HG03571 (cell line): Measurements from ENCODE around the gene MRPS23.
"Not testable (repeated sequence)": the region's sequence is repeated elsewhere in the genome, so short reads cannot be mapped to it uniquely, and the experiment has no call there.

ENCODE experiments used
- ATAC-seq: cut with Tn5 transposase; IDR thresholded peaks from one replicate; pipeline ENCODE4 v1.9.1; 2021; ENCODE audit not compliant: unreplicated experiment

MRPS23 gene

GRCh38 chr17:57864273-57864672, 14.4 kb upstream of the MRPS23 start:
- no peak for ATAC-seq

DNA sequence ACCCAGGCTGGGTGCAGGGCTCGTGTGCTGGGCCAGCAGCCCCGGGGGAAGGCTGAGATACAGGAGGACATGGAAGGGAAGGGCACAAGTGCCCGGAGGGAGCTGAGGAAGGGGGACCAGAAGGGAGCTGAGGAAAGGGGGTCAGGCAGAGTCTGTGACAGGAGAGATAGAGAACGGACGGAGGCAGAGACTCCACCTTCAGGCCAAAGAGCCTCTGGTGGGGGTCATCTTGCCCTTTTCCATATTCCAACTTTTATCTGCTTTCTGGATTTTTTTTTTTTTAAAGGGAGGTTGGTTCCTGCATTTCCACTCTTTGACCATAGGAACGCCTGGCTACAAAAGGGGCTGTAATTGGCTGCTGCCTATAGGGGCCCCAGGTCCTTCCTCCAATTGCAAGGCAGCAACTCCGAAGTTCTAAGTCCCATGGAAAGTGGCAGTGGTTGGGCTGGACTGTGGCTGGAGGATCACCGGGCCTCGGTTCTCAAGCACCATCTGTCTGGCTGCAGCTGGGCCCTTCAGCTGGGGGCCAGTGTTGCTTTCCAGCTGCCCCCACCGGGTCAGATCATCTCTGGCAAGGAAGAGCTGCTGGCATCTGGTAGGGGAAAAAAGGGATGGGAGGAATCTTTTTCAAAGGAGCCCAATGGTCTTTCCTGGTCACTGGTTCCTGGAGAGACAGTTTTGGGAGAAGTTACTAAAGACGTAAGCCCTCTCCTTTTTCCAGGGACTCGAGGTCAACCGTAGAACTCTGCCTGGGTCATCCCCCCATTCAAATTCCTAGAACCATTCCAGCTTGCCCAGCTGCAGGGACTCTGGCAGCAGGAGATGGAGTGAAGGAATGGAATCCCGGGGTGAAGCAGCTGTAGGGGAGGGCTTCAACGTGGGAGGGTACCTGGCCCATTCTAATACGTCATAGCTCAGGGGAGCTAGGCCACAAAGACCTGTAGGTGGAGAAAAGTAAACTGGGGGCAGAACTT, 13.1 kb upstream of the MRPS23 start:
- ATAC-seq, result no peak

DNA sequence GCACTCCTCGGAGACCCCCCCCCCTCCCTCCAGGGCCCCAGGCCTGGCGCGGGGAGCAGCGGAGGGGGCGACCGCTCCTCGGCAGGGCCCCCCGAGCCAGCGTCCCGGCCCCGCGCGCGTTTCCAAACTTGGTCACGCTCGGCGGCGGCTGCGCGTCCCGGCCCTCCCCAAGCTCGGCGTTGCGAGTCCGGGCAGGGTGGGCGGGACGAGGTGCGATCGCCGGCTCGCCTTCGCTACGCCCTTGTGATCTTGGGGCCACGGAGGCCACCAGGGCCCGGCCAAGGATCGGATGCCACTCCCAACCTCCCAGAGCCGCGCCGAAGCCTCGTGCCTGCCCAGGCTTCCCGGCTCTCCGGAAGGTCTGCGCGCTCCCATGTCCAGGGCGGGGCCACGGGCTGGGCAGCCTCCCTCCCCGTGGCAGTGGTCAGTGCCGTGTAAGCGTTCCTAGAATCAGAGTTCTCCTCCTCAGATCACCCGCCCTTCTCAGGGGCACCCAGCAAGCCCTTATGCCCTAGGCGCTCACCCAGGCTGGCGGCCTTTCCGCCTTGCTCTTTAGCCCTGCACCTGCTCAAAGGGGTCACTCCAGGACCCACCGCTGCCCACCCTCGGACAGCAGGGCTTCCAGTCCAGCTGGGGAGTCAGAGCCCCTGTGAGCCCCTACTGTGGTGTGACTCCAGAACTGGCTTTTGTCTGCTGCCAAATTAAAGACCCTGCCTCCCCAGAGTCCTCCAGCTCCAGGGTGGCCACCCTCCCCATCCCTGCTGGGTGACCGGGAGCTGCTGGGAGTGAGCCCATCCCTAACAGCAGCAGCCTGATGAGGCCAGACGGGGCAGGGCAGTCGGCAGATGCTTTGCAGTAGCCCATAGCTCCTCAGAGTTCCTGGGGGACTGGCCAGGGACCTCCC, 12.2 kb upstream of the MRPS23 start:
- no peak for ATAC-seq

DNA sequence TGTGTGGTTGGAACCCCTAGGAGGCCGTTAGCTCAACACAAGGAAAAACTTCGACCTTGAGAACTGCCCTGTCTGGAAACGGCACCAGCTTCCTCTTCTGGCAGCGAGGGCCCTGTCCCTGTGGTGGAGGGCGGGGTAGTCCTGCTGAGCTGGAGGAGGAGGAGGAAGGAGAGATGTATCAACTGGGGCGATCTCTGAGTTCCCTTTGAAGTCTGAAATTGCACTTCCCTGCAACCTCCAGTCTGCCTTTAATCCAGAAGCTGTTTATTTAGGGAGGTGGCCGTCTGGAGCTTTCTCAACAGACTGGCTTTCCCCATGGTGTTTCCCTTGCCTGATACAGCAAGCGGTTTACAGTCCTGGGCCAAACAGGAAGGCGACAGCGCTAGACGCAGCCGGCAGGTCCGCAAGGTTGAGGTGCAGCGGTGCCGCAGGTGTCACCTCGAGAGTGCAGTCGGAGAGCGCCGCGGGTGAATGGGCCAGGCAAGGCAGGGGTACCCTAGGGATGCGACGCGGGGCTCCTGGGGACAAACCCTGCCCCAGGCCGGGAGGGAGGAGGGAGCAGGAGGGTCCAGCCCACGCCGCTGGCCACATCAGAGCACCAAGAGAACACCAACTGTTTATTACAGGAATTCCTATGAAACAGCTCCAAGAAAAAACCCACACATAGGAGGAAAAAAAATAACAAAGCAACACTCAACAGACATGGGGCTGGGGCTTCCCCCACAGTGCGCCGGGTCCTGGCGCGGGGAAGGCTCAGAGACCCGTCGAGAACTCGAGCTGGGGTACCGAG, 11.4 kb upstream of the MRPS23 start:
- no peak for ATAC-seq

DNA sequence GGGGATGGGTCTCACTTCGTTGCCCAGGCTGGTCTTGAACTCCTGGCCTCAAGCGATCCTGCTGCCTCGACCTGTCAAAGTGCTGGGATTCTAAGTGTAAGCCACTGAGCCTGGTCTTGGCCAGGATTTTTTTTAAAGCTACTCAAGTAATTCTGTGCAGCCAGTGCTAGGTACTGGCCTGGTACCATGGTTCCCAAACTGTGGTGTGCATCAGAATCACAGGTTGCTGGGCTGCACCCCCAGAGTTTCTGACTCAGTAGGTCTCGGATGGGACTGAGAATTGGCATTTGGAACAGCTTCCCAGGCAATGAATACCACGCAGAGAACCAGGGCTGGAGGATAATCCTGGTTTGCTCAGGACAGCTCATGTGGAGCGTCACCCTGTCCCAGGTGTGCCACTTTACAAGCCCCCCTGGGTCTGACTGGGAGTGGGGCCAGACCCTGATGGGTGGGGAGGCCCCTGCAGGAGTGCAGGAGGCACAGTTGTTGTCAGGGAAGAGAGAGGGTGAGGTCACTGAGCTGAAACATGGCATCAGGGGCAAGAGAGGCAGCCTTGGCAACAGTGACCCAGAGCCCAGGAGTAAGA, 10.7 kb upstream of the MRPS23 start:
- no peak for ATAC-seq

- ATAC-seq, result no peak
Measured at GRCh38 chr17:57859601-57860413, 10.0 kb upstream of the MRPS23 start.

DNA sequence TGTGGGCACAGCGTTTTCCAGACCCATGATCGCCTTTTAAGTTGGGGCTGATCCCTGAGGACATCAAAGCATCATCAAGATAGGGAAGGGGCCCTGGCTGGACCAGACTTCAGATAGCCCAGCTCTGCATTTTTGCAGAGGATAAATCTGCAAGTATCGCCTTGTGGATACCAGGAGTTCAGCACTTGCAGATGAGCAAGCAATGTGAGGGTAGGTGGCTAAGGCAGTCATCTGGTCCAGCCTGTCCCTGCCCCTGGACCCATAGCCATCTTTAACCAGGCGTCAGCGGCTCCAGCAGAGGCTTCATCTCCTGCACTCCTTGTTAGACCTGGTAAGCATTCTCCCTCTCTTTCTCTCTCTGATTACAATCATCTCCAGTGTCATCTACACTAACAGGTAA, 9.0 kb upstream of the MRPS23 start:
- ATAC-seq, result no peak

DNA sequence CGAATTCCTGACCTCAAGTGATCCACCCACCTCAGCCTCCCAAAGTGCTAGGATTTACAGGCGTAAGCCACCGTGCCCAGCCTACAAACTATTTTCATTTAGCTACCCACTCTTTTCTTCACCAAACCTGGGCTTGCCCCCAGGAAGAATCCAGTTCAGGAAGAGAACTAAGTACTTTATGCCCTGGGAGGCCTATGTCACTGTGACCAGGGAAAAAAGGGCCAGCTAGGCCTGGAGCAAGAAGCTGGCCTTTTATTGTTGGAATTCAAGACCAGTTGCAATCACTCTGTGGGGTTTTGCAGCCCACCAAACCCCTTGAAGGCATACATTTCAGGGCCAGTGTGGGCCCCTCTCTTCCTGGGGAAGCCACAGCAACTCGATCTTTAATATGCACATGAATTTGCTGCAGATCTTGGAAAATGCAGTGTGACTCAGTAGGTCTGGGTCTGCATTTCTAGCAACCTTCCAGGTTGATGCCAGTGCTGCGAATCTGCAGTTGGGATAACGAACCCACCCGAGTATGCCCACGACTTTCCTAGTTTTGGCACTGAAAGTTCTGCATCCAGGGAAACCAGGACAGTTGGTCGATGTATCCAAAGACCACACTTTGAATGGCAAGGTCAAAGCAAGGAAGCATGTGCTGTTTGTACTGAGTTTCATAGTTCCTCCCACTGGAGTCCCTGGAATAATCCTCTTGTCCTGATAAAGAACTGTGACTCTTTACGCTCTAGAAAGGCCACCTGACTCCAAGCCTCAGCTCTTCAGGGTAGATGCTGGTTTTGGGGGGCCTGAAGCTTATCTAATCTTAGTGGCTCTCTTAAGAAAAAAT, 7.2 kb upstream of the MRPS23 start:
- ATAC-seq, result no peak

GRCh38 chr17:57855391-57856035, 5.7 kb upstream of the MRPS23 start:
- no peak for ATAC-seq

- no peak for ATAC-seq
Measured at GRCh38 chr17:57853695-57854094, 3.9 kb upstream of the MRPS23 start.

DNA sequence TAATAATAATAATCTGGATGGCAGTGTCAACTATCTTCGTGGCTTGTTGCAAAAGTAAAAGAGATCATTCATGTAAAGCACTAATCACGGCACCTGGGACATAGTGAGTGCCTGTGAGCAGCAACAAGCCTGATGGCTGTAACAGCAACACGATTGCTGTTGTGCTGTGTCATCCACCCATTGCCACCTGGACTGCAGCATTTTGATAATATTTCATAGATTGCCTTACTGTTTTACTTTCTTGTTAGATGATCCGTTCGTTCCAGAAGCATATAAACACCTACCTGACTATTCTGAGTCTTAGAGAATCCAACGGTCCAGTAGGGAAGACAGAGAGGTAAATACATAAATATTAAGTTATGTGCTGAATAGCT, 3.1 kb upstream of the MRPS23 start:
- no peak for ATAC-seq

- ATAC-seq, result no peak
Measured at GRCh38 chr17:57852092-57852954, 2.5 kb upstream of the MRPS23 start.

DNA sequence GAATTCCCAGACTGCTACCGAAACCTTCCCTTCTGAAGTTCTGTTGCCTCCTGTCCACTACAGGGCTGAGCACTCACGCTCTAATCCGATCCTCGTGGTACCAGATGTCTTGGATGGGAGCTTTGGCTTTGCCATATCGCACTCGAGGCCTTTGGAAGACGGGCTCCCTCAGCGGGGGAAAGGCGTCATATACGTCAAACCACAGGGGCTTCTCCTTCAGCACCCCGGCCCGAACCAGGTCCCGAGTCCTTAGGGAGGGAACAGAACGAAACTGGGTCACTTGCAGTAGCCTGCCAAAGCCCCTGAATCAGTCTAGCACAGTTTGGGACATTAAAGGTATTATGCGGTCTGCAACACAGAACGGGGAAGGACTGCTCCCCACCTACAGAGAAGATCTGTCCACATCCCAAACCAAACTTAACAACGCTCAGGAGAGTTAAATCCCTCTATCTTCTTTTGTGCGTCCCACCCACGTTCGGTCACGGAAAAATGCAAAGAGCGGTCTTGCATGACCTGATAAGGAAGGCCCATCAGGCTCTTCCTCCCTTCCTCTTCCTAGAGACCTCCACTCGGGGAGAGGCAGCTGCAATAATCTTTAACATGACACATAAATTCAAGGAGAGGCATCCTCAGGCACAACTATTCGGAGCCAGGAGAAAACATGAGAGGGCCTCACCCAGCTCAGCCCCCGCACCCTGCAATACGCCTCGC, 526 bp downstream of the MRPS23 start:
- no peak for ATAC-seq

DNA sequence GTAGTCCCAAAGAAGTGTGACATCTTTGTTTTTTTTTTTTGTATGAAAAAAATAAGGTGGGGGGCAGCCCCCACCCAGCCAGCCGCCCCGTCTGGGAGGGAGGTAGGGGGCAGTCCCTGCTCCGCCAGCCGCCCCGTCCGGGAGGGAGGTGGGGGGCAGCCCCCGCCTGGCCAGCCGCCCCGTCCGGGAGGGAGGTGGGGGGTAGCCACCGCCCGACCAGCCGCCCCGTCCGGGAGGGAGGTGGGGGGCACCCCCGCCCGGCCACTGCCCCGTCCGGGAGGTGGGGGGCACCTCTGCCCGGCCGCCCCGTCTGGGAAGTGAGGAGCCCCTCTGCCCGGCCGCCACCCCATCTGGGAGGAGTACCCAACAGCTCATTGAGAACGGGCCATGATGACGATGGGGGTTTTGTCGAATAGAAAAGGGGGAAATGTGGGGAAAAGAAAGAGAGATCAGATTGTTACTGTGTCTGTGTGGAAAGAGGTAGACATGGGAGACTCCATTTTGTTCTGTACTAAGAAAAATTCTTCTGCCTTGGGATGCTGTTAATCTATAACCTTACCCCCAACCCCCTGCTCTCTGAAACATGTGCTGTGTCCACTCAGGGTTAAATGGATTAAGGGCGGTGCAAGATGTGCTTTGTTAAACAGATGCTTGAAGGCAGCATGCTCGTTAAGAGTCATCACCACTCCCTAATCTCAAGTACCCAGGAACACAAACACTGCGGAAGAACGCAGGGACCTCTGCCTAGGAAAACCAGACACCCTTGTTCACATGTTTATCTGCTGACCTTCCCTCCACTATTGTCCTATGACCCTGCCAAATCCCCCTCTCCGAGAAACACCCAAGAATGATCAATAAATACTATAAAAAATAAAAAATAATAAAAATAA, 3.5 kb downstream of the MRPS23 start:
- not testable (repeated sequence) for ATAC-seq

GRCh38 chr17:57842280-57842679, 7.6 kb downstream of the MRPS23 start:
- ATAC-seq, result no peak

- ATAC-seq, result no peak
Measured at GRCh38 chr17:57839571-57839923, 10.3 kb downstream of the MRPS23 start.
